A549 (cell line): Measurements from ENCODE around the gene PTPRCAP. TPM values are rescaled to one million over a fixed set of nuclear protein-coding genes. Genes with fewer than 3 reads are reported as not detected.
A peak's percentile ranks its signal among the peaks of the same experiment; 100 is the strongest.

Experiments
- ATAC-seq, 2 experiments: fragments of 200-7000 bp in 1 of 2; fragments of >200 bp in 1 of 2; cut with Nextera tagmentation in 1 of 2; cut with Tn5 transposase in 1 of 2; 3 replicates each; pipeline versions ENCODE4 v1.8.0 to v1.9.1; 2018 to 2020; ENCODE audit warnings: mild to moderate bottlenecking in 1 of 2, moderate library complexity in 1 of 2
- CTCF ChIA-PET: fragments of 300-600 bp; sonication (Branson Sonifier 250); formaldehyde crosslinking; extraction: SDS; loops from one replicate; lab custom pipeline; 2021; ENCODE audit warnings: antibody characterized with exemption, inconsistent platforms; lab: Yijun Ruan, JAX
- POLR2A ChIA-PET: fragments of 350-600 bp; formaldehyde crosslinking; extraction: SDS; loops from one replicate; lab custom pipeline; 2021; ENCODE audit warnings: antibody characterized with exemption, inconsistent platforms; lab: Yijun Ruan, JAX
- DNase-seq, 2 experiments: peaks; one replicate each; pipeline versions ENCODE4 v3.0.0 to v3.0.0-alpha.2; 2011 to 2016; ENCODE audit warnings: low read depth in 1 of 2, low spot score in 1 of 2
- FAIRE-seq: peaks from 2 replicates; lab custom pipeline; 2011; peaks lifted over from hg19 to GRCh38; lab: Jason Lieb, UNC
- H3K27ac ChIP-seq, 2 experiments: fragments of >200 bp; sonication (Bioruptor Twin); formaldehyde crosslinking; 3 replicates each; pipeline ENCODE4 v1.5.1; 2016 to 2017
- H3K4me1 ChIP-seq: fragments of >200 bp; sonication (Bioruptor Twin); formaldehyde crosslinking; 3 replicates; pipeline ENCODE4 v1.6.1; 2016
- H3K4me2 ChIP-seq: fragments of >200 bp; sonication (Bioruptor Twin); formaldehyde crosslinking; 3 replicates; pipeline ENCODE4 v1.6.1; 2016
- H3K4me3 ChIP-seq: fragments of >200 bp; sonication (Bioruptor Twin); formaldehyde crosslinking; 3 replicates; pipeline ENCODE4 v1.5.1; 2016
- H3K9me3 ChIP-seq: fragments of >200 bp; sonication (Bioruptor Twin); formaldehyde crosslinking; 3 replicates; pipeline ENCODE4 v1.6.1; 2016
- CBX2 ChIP-seq: fragments of 200-600 bp; sonication (generic); IDR thresholded peaks from 2 replicates; pipeline ENCODE4 v1.6.1; 2016; ENCODE audit warnings: low read depth, mild to moderate bottlenecking, borderline replicate concordance
- CBX8 ChIP-seq: fragments of 200-600 bp; sonication (generic); IDR thresholded peaks from 2 replicates; pipeline ENCODE4 v1.6.1; 2016
- CEBPB ChIP-seq, 2 experiments: fragments of >200 bp in 1 of 2; sonication (Bioruptor Twin) in 1 of 2; formaldehyde crosslinking in 1 of 2; IDR thresholded peaks; 2 replicates each; pipeline ENCODE4 v1.6.1; 2012 to 2016
- CTCF ChIP-seq: fragments of >200 bp; sonication (Bioruptor Twin); formaldehyde crosslinking; IDR thresholded peaks from 3 replicates; pipeline ENCODE4 v1.5.1; 2016
- FOSB ChIP-seq: fragments of 250-450 bp; sonication (Bioruptor Pico); IDR thresholded peaks from 2 replicates; pipeline ENCODE4 v1.5.0; 2020; ENCODE audit warnings: mild to moderate bottlenecking, moderate library complexity
- HOXB13 ChIP-seq: fragments of 250-450 bp; sonication (Bioruptor Pico); IDR thresholded peaks from 2 replicates; pipeline ENCODE4 v1.5.0; 2020; ENCODE audit warnings: low read depth, mild to moderate bottlenecking, moderate library complexity
- HOXB5 ChIP-seq: fragments of 250-450 bp; sonication (Bioruptor Pico); IDR thresholded peaks from 2 replicates; pipeline ENCODE4 v1.5.0; 2020; ENCODE audit warnings: mild to moderate bottlenecking, moderate library complexity
- KDM1A ChIP-seq: fragments of 200-600 bp; sonication (generic); IDR thresholded peaks from 2 replicates; pipeline ENCODE4 v1.6.1; 2016; ENCODE audit warnings: low read depth, mild to moderate bottlenecking
- KDM5A ChIP-seq: fragments of 200-600 bp; sonication (generic); IDR thresholded peaks from 2 replicates; pipeline ENCODE4 v1.6.1; 2016; ENCODE audit warnings: antibody characterized with exemption, mild to moderate bottlenecking
- MAX ChIP-seq: IDR thresholded peaks from 2 replicates; pipeline ENCODE4 v1.6.1; 2012
- NFE2L2 ChIP-seq: fragments of 150-350 bp; conservative IDR thresholded peaks from 2 replicates; pipeline ENCODE4 v1.6.1; 2014; ENCODE audit warnings: low read length
- RAD21 ChIP-seq, 2 experiments: fragments of >200 bp in 1 of 2; sonication (Bioruptor Twin) in 1 of 2; formaldehyde crosslinking in 1 of 2; IDR thresholded peaks in 1 of 2; conservative IDR thresholded peaks in 1 of 2; 2 replicates in 1 of 2; 3 replicates in 1 of 2; pipeline ENCODE4 v1.6.1; 2012 to 2018; ENCODE audit warnings: inconsistent platforms in 1 of 2
- RCOR1 ChIP-seq: fragments of 150-350 bp; IDR thresholded peaks from 2 replicates; pipeline ENCODE4 v1.6.1; 2014; ENCODE audit warnings: antibody characterized with exemption, low read length, low read depth
- RNF2 ChIP-seq: fragments of 200-600 bp; sonication (generic); IDR thresholded peaks from 2 replicates; pipeline ENCODE4 v1.6.1; 2016; ENCODE audit warnings: low read depth, mild to moderate bottlenecking, antibody characterized with exemption, moderate library complexity, borderline replicate concordance
- SMC3 ChIP-seq: fragments of >200 bp; sonication (Bioruptor Twin); formaldehyde crosslinking; IDR thresholded peaks from 3 replicates; pipeline ENCODE4 v1.6.1; 2018; ENCODE audit warnings: inconsistent platforms
- TP53 ChIP-seq: fragments of 250-450 bp; sonication (Bioruptor Pico); IDR thresholded peaks from 2 replicates; pipeline ENCODE4 v1.5.0; 2021; ENCODE audit warnings: mild to moderate bottlenecking, moderate library complexity
- USF2 ChIP-seq: fragments of 450-650 bp; IDR thresholded peaks from 2 replicates; pipeline ENCODE4 v1.6.1; 2014; ENCODE audit warnings: antibody characterized with exemption
- ZNF302 ChIP-seq: fragments of 250-450 bp; sonication (Bioruptor Pico); IDR thresholded peaks from 2 replicates; pipeline ENCODE4 v1.9.0; 2021; ENCODE audit warnings: inconsistent platforms, mild to moderate bottlenecking, moderate library complexity
- ZSCAN20 ChIP-seq: fragments of 250-450 bp; sonication (Bioruptor Pico); IDR thresholded peaks from 2 replicates; pipeline ENCODE4 v1.8.0; 2022; ENCODE audit warnings: mild to moderate bottlenecking, moderate library complexity
- WGBS: methylation state at CpG from one replicate; pipeline ENCODE4 v1.1.6; 2017; ENCODE audit errors: missing lambda C conversion rate; 5-methylcytosine and 5-hydroxymethylcytosine counted together
- polyA plus RNA-seq, 4 experiments: library from polyadenylated mRNA; depleted of rRNA in 3 of 4; stranded (reverse); fragments of >200 nt; fragmentation: RNase III in 1 of 4; extraction: RNeasy Plus Mini Kit Qiagen cat#74134 plus additional on column Dnase treatment in 1 of 4; gene quantifications; 2 replicates in 3 of 4; 3 replicates in 1 of 4; pipeline ENCODE4 v1.2.3, GENCODE V29; 2011 to 2017
- small RNA-seq, 6 experiments: library from RNA; depleted of rRNA; stranded (forward); fragments of <200 nt; gene quantifications; one replicate each; pipeline ENCODE3, GENCODE V24; 2012

The PTPRCAP gene
- polyA plus RNA-seq, 2 of the 4 experiments (the other 2 are of a cell fraction) = 0.34 to 0.56 TPM

GRCh38 chr11:67389477-67389876, 48.0 kb downstream of the PTPRCAP start:
- ATAC-seq (peak; percentile 43 to 45; a peak in 4 of 6 replicates), FAIRE-seq (no peak)
- H3K4me3 ChIP-seq = no peak overlapping the region
- H3K27ac ChIP-seq = peak overlapping the region in 1 of 2 experiments; percentile 28; a peak in 1 of 6 replicates
- H3K4me2 ChIP-seq = no peak overlapping the region
- H3K4me1 ChIP-seq = peaks cover 35% of the 10 kb centered on the region
- WGBS = 80% methylated on average over 6 of the region's 6 CpGs
- TF ChIP-seq CBX2 (no peak), RCOR1 (no peak), RAD21 (conservative IDR thresholded peaks at IDR 0.05 in 1 of 2, IDR thresholded peaks at IDR 0.05 in 1 of 2) (peak; percentile 46; a peak in 4 of 5 replicates), CTCF (peak; percentile 47), SMC3 (peak; percentile 41; the same call in 2 of the 3 replicates)
- TF ChIP-seq, all 56 proteins: peak for 3
- no peaks in the 10 kb centered on the region for H3K9me3 ChIP-seq
- CTCF ChIA-PET = interaction anchor here (0.6 to 46.2 kb wide), 11 partner anchors 3 to 128 kb away, joined by 3 to 1913 read pairs (median 3); partner anchors contain the start of genes CLCF1, POLD4, PPP1CA and RAD9A
- peak; percentile 59 to 75 for DNase-seq
- POLR2A ChIA-PET = interaction anchor here (0.9 kb wide), 1 partner anchor 35 kb away, joined by 3 read pairs; no protein-coding TSS in a partner anchor

GRCh38 chr11:67387518-67387917, 50.0 kb downstream of the PTPRCAP start:
- TF ChIP-seq RNF2 (no peak), CEBPB (IDR thresholded peaks at IDR 0.05) (no peak), KDM5A (no peak), ZSCAN20 (CRISPR knock-in tag) (no peak), HOXB13 (no peak), HOXB5 (CRISPR knock-in tag) (no peak), FOSB (CRISPR knock-in tag) (no peak), MAX (no peak), ZNF302 (no peak), USF2 (no peak), KDM1A (no peak)
- WGBS = 81% methylated on average over 6 of the region's 6 CpGs
- no peak for ATAC-seq
- no peak for FAIRE-seq
- no peak for DNase-seq
- Histone ChIP-seq H3K4me2 (no peak overlapping the region), H3K4me1 (peaks cover 41% of the 10 kb centered on the region), H3K9me3 (no peaks in the 10 kb centered on the region), H3K27ac (peak overlapping the region in 1 of 2 experiments; percentile 62; a peak in 3 of 6 replicates), H3K4me3 (no peak overlapping the region)
- ChIA-PET POLR2A (no interaction called here), CTCF (interaction anchor here (1.3 to 46.2 kb wide), 5 partner anchors 5 to 68 kb away, joined by 3 to 1913 read pairs (median 626); partner anchors contain the start of genes CLCF1, POLD4, PPP1CA and RAD9A)

- ChIA-PET CTCF (interaction anchor here (1.3 to 46.2 kb wide), 5 partner anchors 5 to 69 kb away, joined by 3 to 1913 read pairs (median 626); partner anchors contain the start of genes CLCF1, POLD4, PPP1CA and RAD9A), POLR2A (interaction anchor here (0.6 kb wide), 1 partner anchor 121 kb away, joined by 3 read pairs; the partner anchor contains the start of gene CDK2AP2)
- WGBS = 67% methylated on average over 9 of the region's 9 CpGs
- no peak overlapping the region for H3K4me3 ChIP-seq
- DNase-seq (no peak), ATAC-seq (no peak), FAIRE-seq (no peak)
- no peak overlapping the region for H3K4me2 ChIP-seq
- peak overlapping the region in 1 of 2 experiments; percentile 62; a peak in 3 of 6 replicates for H3K27ac ChIP-seq
- no peaks in the 10 kb centered on the region for H3K9me3 ChIP-seq
- H3K4me1 ChIP-seq = peaks cover 43% of the 10 kb centered on the region
- TF ChIP-seq NFE2L2 (no peak), TP53 (no peak), CBX8 (no peak)
Observed at GRCh38 chr11:67387069-67387468, 50.4 kb downstream of the PTPRCAP start.

Small RNA genes lying within 50 kb of the gene (small RNA-seq; reads per million reads assigned to genes)
- gene RNU6-1238P = 0 reads per million in 6 experiments

Other genes starting within 250 kb of the PTPRCAP start
- gene GRK2, start 171.2 kb downstream of the PTPRCAP start, polyA plus RNA-seq (2011; rRNA removed) = 20.1 and 20.5 TPM in 2 replicates
- 27.0 to 29.7 TPM (median 29.5 TPM) in 3 replicates for gene GRK2, start 171.2 kb downstream of the PTPRCAP start, polyA plus RNA-seq (2017; fragmentation: RNase III; extraction: RNeasy Plus Mini Kit Qiagen cat#74134 plus additional on column Dnase treatment)
- gene ANKRD13D, start 148.4 kb downstream of the PTPRCAP start, polyA plus RNA-seq (2011; rRNA removed) = 15.4 and 17.0 TPM in 2 replicates
- gene ANKRD13D, start 148.4 kb downstream of the PTPRCAP start, polyA plus RNA-seq (2017; fragmentation: RNase III; extraction: RNeasy Plus Mini Kit Qiagen cat#74134 plus additional on column Dnase treatment) = 22.5 to 24.5 TPM (median 24.2 TPM) in 3 replicates
- 13.7 and 13.9 TPM in 2 replicates for gene SSH3, start 134.2 kb downstream of the PTPRCAP start, polyA plus RNA-seq (2011; rRNA removed)
- gene SSH3, start 134.2 kb downstream of the PTPRCAP start, polyA plus RNA-seq (2017; fragmentation: RNase III; extraction: RNeasy Plus Mini Kit Qiagen cat#74134 plus additional on column Dnase treatment) = 18.6 to 24.1 TPM (median 23.8 TPM) in 3 replicates
- gene POLD4, start 84.1 kb downstream of the PTPRCAP start, polyA plus RNA-seq (2011; rRNA removed) = 140 and 157 TPM in 2 replicates
- gene POLD4, start 84.1 kb downstream of the PTPRCAP start, polyA plus RNA-seq (2017; fragmentation: RNase III; extraction: RNeasy Plus Mini Kit Qiagen cat#74134 plus additional on column Dnase treatment) = 131 to 159 TPM (median 148 TPM) in 3 replicates
- gene CLCF1, start 64.1 kb downstream of the PTPRCAP start, polyA plus RNA-seq (2011; rRNA removed) = 23.9 and 25.8 TPM in 2 replicates
- gene CLCF1, start 64.1 kb downstream of the PTPRCAP start, polyA plus RNA-seq (2017; fragmentation: RNase III; extraction: RNeasy Plus Mini Kit Qiagen cat#74134 plus additional on column Dnase treatment) = 31.0 to 37.1 TPM (median 36.0 TPM) in 3 replicates
- gene RAD9A, start 45.7 kb downstream of the PTPRCAP start, polyA plus RNA-seq (2011; rRNA removed) = 19.0 and 19.6 TPM in 2 replicates
- gene RAD9A, start 45.7 kb downstream of the PTPRCAP start, polyA plus RNA-seq (2017; fragmentation: RNase III; extraction: RNeasy Plus Mini Kit Qiagen cat#74134 plus additional on column Dnase treatment) = 41.6 to 43.7 TPM (median 43.0 TPM) in 3 replicates
- gene PPP1CA, start 35.8 kb downstream of the PTPRCAP start, polyA plus RNA-seq (2011; rRNA removed) = 174 and 178 TPM in 2 replicates
- 200 to 208 TPM (median 205 TPM) in 3 replicates for gene PPP1CA, start 35.8 kb downstream of the PTPRCAP start, polyA plus RNA-seq (2017; fragmentation: RNase III; extraction: RNeasy Plus Mini Kit Qiagen cat#74134 plus additional on column Dnase treatment)
- gene TBC1D10C, start 33.6 kb downstream of the PTPRCAP start, polyA plus RNA-seq (2011; rRNA removed) = not detected in 2 replicates
- gene TBC1D10C, start 33.6 kb downstream of the PTPRCAP start, polyA plus RNA-seq (2017; fragmentation: RNase III; extraction: RNeasy Plus Mini Kit Qiagen cat#74134 plus additional on column Dnase treatment) = 0.08 TPM in 1 of 3 replicates, not detected in the others
- 0.08 and 0.15 TPM in 2 replicates for gene CARNS1, start 22.0 kb downstream of the PTPRCAP start, polyA plus RNA-seq (2011; rRNA removed)
- 0.09 to 0.12 TPM (median 0.10 TPM) in 3 replicates for gene CARNS1, start 22.0 kb downstream of the PTPRCAP start, polyA plus RNA-seq (2017; fragmentation: RNase III; extraction: RNeasy Plus Mini Kit Qiagen cat#74134 plus additional on column Dnase treatment)
- gene RPS6KB2, start 9.2 kb downstream of the PTPRCAP start, polyA plus RNA-seq (2011; rRNA removed) = 34.6 and 40.9 TPM in 2 replicates
- gene RPS6KB2, start 9.2 kb downstream of the PTPRCAP start, polyA plus RNA-seq (2017; fragmentation: RNase III; extraction: RNeasy Plus Mini Kit Qiagen cat#74134 plus additional on column Dnase treatment) = 45.4 to 49.2 TPM (median 47.9 TPM) in 3 replicates
- 34.6 and 38.0 TPM in 2 replicates for gene CORO1B, start 5.8 kb upstream of the PTPRCAP start, polyA plus RNA-seq (2011; rRNA removed)
- gene CORO1B, start 5.8 kb upstream of the PTPRCAP start, polyA plus RNA-seq (2017; fragmentation: RNase III; extraction: RNeasy Plus Mini Kit Qiagen cat#74134 plus additional on column Dnase treatment) = 37.9 to 46.0 TPM (median 44.2 TPM) in 3 replicates
- not detected in 2 replicates for gene GPR152, start 15.0 kb upstream of the PTPRCAP start, polyA plus RNA-seq (2011; rRNA removed)
- not detected in 3 replicates for gene GPR152, start 15.0 kb upstream of the PTPRCAP start, polyA plus RNA-seq (2017; fragmentation: RNase III; extraction: RNeasy Plus Mini Kit Qiagen cat#74134 plus additional on column Dnase treatment)
- gene CABP4, start 17.7 kb upstream of the PTPRCAP start, polyA plus RNA-seq (2011; rRNA removed) = not detected in 2 replicates
- gene CABP4, start 17.7 kb upstream of the PTPRCAP start, polyA plus RNA-seq (2017; fragmentation: RNase III; extraction: RNeasy Plus Mini Kit Qiagen cat#74134 plus additional on column Dnase treatment) = not detected in 3 replicates
- gene TMEM134, start 31.6 kb upstream of the PTPRCAP start, polyA plus RNA-seq (2011; rRNA removed) = 18.1 and 18.8 TPM in 2 replicates
- 18.0 to 20.6 TPM (median 18.9 TPM) in 3 replicates for gene TMEM134, start 31.6 kb upstream of the PTPRCAP start, polyA plus RNA-seq (2017; fragmentation: RNase III; extraction: RNeasy Plus Mini Kit Qiagen cat#74134 plus additional on column Dnase treatment)
- 50.8 and 56.3 TPM in 2 replicates for gene AIP, start 45.3 kb upstream of the PTPRCAP start, polyA plus RNA-seq (2011; rRNA removed)
- gene AIP, start 45.3 kb upstream of the PTPRCAP start, polyA plus RNA-seq (2017; fragmentation: RNase III; extraction: RNeasy Plus Mini Kit Qiagen cat#74134 plus additional on column Dnase treatment) = 57.1 to 74.1 TPM (median 68.8 TPM) in 3 replicates
- gene PITPNM1, start 67.7 kb upstream of the PTPRCAP start, polyA plus RNA-seq (2011; rRNA removed) = 13.0 and 14.2 TPM in 2 replicates
- gene PITPNM1, start 67.7 kb upstream of the PTPRCAP start, polyA plus RNA-seq (2017; fragmentation: RNase III; extraction: RNeasy Plus Mini Kit Qiagen cat#74134 plus additional on column Dnase treatment) = 32.6 to 42.0 TPM (median 36.4 TPM) in 3 replicates
- 36.6 and 38.7 TPM in 2 replicates for gene CDK2AP2, start 70.5 kb upstream of the PTPRCAP start, polyA plus RNA-seq (2011; rRNA removed)
- gene CDK2AP2, start 70.5 kb upstream of the PTPRCAP start, polyA plus RNA-seq (2017; fragmentation: RNase III; extraction: RNeasy Plus Mini Kit Qiagen cat#74134 plus additional on column Dnase treatment) = 47.8 to 53.1 TPM (median 51.3 TPM) in 3 replicates
- not detected in 2 replicates for gene CABP2, start 85.8 kb upstream of the PTPRCAP start, polyA plus RNA-seq (2011; rRNA removed)
- not detected in 3 replicates for gene CABP2, start 85.8 kb upstream of the PTPRCAP start, polyA plus RNA-seq (2017; fragmentation: RNase III; extraction: RNeasy Plus Mini Kit Qiagen cat#74134 plus additional on column Dnase treatment)
- gene GSTP1, start 146.1 kb upstream of the PTPRCAP start, polyA plus RNA-seq (2011; rRNA removed) = 1,034 and 1,447 TPM in 2 replicates
- 971 to 1,024 TPM (median 991 TPM) in 3 replicates for gene GSTP1, start 146.1 kb upstream of the PTPRCAP start, polyA plus RNA-seq (2017; fragmentation: RNase III; extraction: RNeasy Plus Mini Kit Qiagen cat#74134 plus additional on column Dnase treatment)
- gene NDUFV1, start 169.3 kb upstream of the PTPRCAP start, polyA plus RNA-seq (2011; rRNA removed) = 78.8 and 95.1 TPM in 2 replicates
- gene NDUFV1, start 169.3 kb upstream of the PTPRCAP start, polyA plus RNA-seq (2017; fragmentation: RNase III; extraction: RNeasy Plus Mini Kit Qiagen cat#74134 plus additional on column Dnase treatment) = 163 to 176 TPM (median 164 TPM) in 3 replicates
- 1.8 and 2.6 TPM in 2 replicates for gene NUDT8, start 192.3 kb upstream of the PTPRCAP start, polyA plus RNA-seq (2011; rRNA removed)
- gene NUDT8, start 192.3 kb upstream of the PTPRCAP start, polyA plus RNA-seq (2017; fragmentation: RNase III; extraction: RNeasy Plus Mini Kit Qiagen cat#74134 plus additional on column Dnase treatment) = 5.4 to 7.8 TPM (median 5.6 TPM) in 3 replicates
- not detected in 2 replicates for gene TBX10, start 202.1 kb upstream of the PTPRCAP start, polyA plus RNA-seq (2011; rRNA removed)
- gene TBX10, start 202.1 kb upstream of the PTPRCAP start, polyA plus RNA-seq (2017; fragmentation: RNase III; extraction: RNeasy Plus Mini Kit Qiagen cat#74134 plus additional on column Dnase treatment) = not detected in 3 replicates
- 1.4 and 1.8 TPM in 2 replicates for gene ACY3, start 213.0 kb upstream of the PTPRCAP start, polyA plus RNA-seq (2011; rRNA removed)
- 0.62 to 1.1 TPM (median 1.0 TPM) in 3 replicates for gene ACY3, start 213.0 kb upstream of the PTPRCAP start, polyA plus RNA-seq (2017; fragmentation: RNase III; extraction: RNeasy Plus Mini Kit Qiagen cat#74134 plus additional on column Dnase treatment)
- not detected in 2 replicates for gene ALDH3B2, start 236.9 kb upstream of the PTPRCAP start, polyA plus RNA-seq (2011; rRNA removed)
- gene ALDH3B2, start 236.9 kb upstream of the PTPRCAP start, polyA plus RNA-seq (2017; fragmentation: RNase III; extraction: RNeasy Plus Mini Kit Qiagen cat#74134 plus additional on column Dnase treatment) = not detected in 3 replicates